Pancreas (tissue), 10 donors: ENCODE results near the gene DMRTC1. TPM values are rescaled to one million over a fixed set of nuclear protein-coding genes. Genes with fewer than 3 reads are reported as not detected.
"Not testable (repeated sequence)": the region's sequence is repeated elsewhere in the genome, so short reads cannot be mapped to it uniquely, and the experiment has no call there.

Source experiments
- ATAC-seq, 4 donors: fragments of 200-7000 bp; cut with Tn5 transposase; one replicate each; pipeline versions ENCODE4 v1.8.0 to v1.9.1; 2020; ENCODE audit warnings: mild to moderate bottlenecking in 4 of 4, moderate library complexity in 4 of 4
- DNase-seq, 6 donors: peaks; one replicate each; pipeline ENCODE4 v3.0.0-alpha.2; 2020
- FAIRE-seq: peaks from 2 replicates; lab custom pipeline; 2012; peaks lifted over from hg19 to GRCh38; lab: Jason Lieb, UNC
- H3K27ac ChIP-seq, 4 donors: fragments of 200-600 bp; sonication (generic); 1 replicate in 3 of 4; 2 replicates in 1 of 4; pipeline versions ENCODE4 v1.5.0 to v1.8.0; 2020
- H3K27me3 ChIP-seq, 4 donors: fragments of 200-600 bp; one replicate each; pipeline ENCODE4 v1.8.0; 2021
- H3K36me3 ChIP-seq, 3 donors: fragments of 200-600 bp; sonication (generic) in 1 of 3; one replicate each; pipeline versions ENCODE4 v1.5.0 to v1.8.0; 2020 to 2021
- H3K4me1 ChIP-seq, 3 donors: fragments of 200-600 bp; one replicate each; pipeline ENCODE4 v1.8.0; 2021
- H3K4me3 ChIP-seq, 4 donors: fragments of 200-600 bp; sonication (generic) in 2 of 4; one replicate each; pipeline versions ENCODE4 v1.5.0 to v1.8.0; 2020 to 2021
- H3K9me3 ChIP-seq, 4 donors: fragments of 200-600 bp; one replicate each; pipeline ENCODE4 v1.8.0; 2021
- WGBS, 2 donors: extraction: QIAGEN DNeasy Blood & Tissue Kit; methylation state at CpG; one replicate each; pipeline ENCODE4 v1.1.7; 2013; 5-methylcytosine and 5-hydroxymethylcytosine counted together
- intact Hi-C, 3 donors: fragments of 100-400 bp; cut with DNase I; formaldehyde crosslinking; loops; one replicate each; pipeline versions ENCODE4 v1.11.1 to v1.14.2; 2022
- polyA plus RNA-seq, 2 donors: library from polyadenylated mRNA; stranded (reverse); fragments of 200-250 nt; gene quantifications; one replicate each; pipeline ENCODE4 v1.2.3, GENCODE V29; 2013
- total RNA-seq, 6 donors: library from RNA; stranded (reverse); fragmentation: NEBNext Ultra II Directional in 4 of 6; extraction: Animal tissue kit (Norgen Biotek cat#: 25700) in 4 of 6; gene quantifications; one replicate each; pipeline versions ENCODE4 v1.2.1 to v1.2.4, GENCODE V29; 2021 to 2023
- donor health status: healthy with polysubstance abuse.
- donor health status: DM: no; HTN: no; CAD: no; lungs with moderate emphysema.
- donor health status: DM: no; HTN: no; CAD: no.
- donor health status: control.
- donor health status: control.
- donor health status: Bipolar disorder and iron deficiency.
- donor health status: DM: yes; HTN: yes; CAD: no.
- donor health status: DM: no; HTN: no; CAD: no.
- donor health status: DM: no; HTN: no; CAD: no.
- donor health status: DM: yes; HTN: yes; CAD: no.

The DMRTC1 gene, protein sequence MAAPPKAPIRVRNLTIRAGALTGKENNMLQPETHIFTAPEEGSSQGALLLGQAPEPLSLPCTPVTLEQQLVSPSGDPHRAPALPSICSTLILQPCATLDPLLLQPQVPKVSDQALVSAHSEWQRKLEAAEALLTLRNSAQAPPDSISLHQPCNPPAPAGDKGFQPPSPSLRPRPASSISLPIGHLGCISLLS
- total RNA-seq (1 to 10 TPM in 1 of 6 donors, under 1 TPM in 4, not detected in 1; 0.31 to 1.7 (median 0.82) TPM), polyA plus RNA-seq (under 1 TPM in 1 of 2 donors, not detected in 1; 0.66 TPM)

DNA sequence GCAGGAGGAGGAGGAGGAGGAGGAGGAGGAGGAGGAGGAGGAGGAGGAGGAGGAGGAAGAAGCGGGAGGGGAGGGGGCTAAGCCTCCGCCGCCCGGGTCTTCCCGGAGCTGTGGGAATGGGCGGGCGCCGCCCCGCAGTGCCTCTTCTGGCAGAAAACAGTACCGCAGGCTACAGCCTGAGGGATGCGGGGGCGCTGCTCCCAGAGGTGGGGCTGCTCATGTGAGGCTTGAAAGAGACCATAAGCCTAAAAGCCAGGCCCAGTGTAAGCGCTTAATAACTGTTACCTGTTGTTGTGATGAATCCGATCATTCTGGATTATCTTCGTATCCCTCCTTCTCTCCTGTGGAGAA, at the start of gene DMRTC1:
Gene DMRTC1 (minus strand): TSS at position 19 of the 351 bp plus-strand sequence. CDS start 68,143 bp downstream, outside the sequence.
- ATAC-seq = peak; percentile 82 to 95 (median 92)

DNA sequence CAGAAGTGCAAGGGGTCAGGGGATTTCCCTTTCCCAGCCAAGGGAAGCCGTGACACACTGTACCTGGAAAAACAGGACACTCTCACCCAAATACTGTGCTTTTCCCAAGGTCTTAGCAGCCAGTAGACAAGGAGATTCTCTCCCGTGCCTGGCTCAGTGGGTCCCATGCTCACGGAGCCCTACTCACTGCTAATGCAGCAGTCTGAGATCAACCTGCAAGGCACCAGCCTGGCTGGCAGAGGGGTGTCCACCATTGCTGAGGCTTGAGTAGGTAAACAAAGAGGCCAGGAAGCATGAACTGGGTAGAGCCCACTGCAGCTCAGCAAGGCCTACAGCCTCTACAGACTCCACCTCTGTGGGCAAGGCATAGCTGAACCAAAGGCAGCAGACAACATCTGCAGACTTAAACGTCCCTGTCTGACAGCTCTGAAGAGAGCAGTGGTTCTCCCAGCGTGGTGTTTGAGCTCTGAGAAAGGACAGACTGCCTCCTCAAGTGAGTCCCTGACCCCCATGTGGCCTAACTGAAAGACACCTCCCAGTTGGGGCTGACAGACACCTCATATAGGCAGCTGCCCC, 37.3 kb upstream of the DMRTC1 start:
- H3K27ac ChIP-seq, H3K27me3 ChIP-seq, H3K36me3 ChIP-seq, H3K4me3 ChIP-seq, FAIRE-seq, H3K9me3 ChIP-seq, ATAC-seq, H3K4me1 ChIP-seq, intact Hi-C loops: not testable (repeated sequence)
- WGBS, 2 donors = 38 to 39% methylated on average over 5 of the region's 5 CpGs
- peak in 1 of 6 donors; percentile 21 for DNase-seq

More for the DNA sequence above, at the start of gene DMRTC1:
- DNase-seq, H3K36me3 ChIP-seq, FAIRE-seq, intact Hi-C loops, H3K4me3 ChIP-seq, H3K27me3 ChIP-seq, H3K9me3 ChIP-seq, H3K27ac ChIP-seq, H3K4me1 ChIP-seq: not testable (repeated sequence)
- WGBS, 2 donors = no CpG with 5 or more reads among the region's 15 CpGs

DNA sequence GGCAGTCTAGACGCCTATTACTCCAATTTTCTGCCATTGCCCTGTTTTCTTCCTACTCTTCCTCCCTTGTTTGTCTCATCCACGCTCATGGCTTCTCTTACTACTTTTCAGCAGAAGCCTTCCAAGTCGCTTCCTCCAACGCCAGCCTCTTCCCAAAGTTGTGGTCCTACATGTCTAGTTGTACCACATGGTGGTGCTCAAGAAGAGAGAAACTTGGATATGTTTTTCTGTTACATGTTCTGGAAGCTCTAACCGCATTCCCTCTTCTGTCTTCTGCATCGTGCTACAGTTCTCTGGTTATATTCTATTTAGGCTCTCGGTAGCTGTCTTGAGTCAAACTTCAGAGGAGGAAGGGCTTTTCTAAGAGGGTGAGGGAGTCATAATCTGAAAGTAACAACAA, 31.2 kb upstream of the DMRTC1 start:
- ATAC-seq = peak in 2 of 4 donors; percentile 29 to 44
- FAIRE-seq = not testable (repeated sequence)
- WGBS, 2 donors = no CpG with 5 or more reads among the region's 7 CpGs

GRCh38 chrX:72971859-72972258, 28.2 kb upstream of the DMRTC1 start:
- H3K4me1 ChIP-seq, DNase-seq, H3K27me3 ChIP-seq, H3K4me3 ChIP-seq, H3K9me3 ChIP-seq, intact Hi-C loops, H3K27ac ChIP-seq, FAIRE-seq, H3K36me3 ChIP-seq: not testable (repeated sequence)
- ATAC-seq = peak; percentile 35 to 80 (median 62)
- no CpG with 5 or more reads among the region's 5 CpGs for whole genome bisulfite sequencing, 2 donors

More for the DNA sequence above, 31.2 kb upstream of the DMRTC1 start:
- H3K27ac ChIP-seq, H3K36me3 ChIP-seq, H3K27me3 ChIP-seq, intact Hi-C loops, DNase-seq, H3K4me1 ChIP-seq, H3K4me3 ChIP-seq, H3K9me3 ChIP-seq: not testable (repeated sequence)

DNA sequence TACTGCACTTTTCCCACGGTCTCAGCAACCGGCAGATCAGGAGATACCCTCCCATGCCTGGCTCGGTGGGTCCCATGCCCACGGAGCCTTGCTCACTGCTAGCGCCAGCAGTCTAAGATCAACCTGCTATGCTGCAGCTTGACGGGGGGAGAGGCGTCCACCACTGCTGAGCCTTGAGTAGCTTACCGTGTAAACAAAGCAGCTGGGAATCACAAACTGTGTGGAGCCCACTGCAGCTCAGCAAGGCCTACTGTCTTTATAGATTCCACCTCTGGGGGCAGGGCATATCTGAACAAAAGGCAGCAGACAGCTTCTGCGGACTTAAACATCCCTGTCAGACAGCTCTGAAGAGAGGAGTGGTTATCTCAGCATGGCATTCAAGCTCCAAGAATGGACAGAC, 16.3 kb upstream of the DMRTC1 start:
- H3K4me1 ChIP-seq, H3K4me3 ChIP-seq, H3K9me3 ChIP-seq, H3K36me3 ChIP-seq, intact Hi-C loops, FAIRE-seq, H3K27ac ChIP-seq, DNase-seq, H3K27me3 ChIP-seq: not testable (repeated sequence)
- peak in 1 of 4 donors; percentile 36 for ATAC-seq
- WGBS, 2 donors = no CpG with 5 or more reads among the region's 9 CpGs

DNA sequence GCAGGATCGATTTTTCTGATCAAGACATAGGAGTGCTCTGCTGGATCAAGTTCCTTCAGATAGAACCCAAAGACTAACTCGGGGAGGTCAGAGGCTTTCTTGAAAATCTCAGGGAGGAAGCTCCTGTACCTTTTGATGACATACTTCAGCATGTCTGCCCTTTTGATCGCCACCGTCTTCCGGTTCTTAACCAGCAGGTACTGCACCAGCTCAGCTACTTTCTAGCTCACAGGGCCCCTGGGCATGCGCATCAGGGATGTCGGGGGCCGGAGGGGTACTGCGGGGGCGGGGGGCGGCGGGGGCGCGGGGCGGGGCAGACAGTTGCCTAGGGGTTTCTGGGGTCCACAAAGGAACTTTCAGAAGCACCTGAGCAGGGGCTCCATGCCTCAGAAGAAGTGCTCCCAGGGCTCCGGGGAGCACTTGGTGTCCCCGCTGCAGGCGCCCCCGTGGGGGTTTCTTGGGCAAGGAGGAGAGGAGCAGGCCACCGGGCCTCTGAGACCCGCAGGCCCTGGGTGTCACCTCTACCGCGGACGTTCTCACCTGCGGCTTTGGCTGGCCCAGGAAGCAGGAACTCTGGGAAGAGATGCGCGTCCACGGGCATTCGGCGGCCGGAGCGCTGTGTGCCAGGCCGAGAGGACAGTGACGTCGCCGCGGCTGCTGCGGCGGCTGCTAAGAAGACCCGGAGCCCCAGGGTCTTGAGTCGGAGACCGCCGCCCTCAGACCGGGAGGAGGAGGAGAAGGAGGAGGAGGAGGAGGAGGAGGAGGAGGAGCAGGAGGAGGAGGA, 410 bp downstream of the DMRTC1 start:
- ATAC-seq = peak; percentile 83 to 88 (median 84)
- H3K4me1 ChIP-seq = not testable (repeated sequence)

GRCh38 chrX:72942272-72942671, 1.4 kb downstream of the DMRTC1 start:
- peak in 3 of 4 donors; percentile 14 to 35 (median 22) for ATAC-seq
- no CpG with 5 or more reads among the region's 6 CpGs for WGBS, 2 donors
- H3K36me3 ChIP-seq, H3K27ac ChIP-seq, FAIRE-seq, DNase-seq, intact Hi-C loops, H3K9me3 ChIP-seq, H3K4me3 ChIP-seq, H3K27me3 ChIP-seq, H3K4me1 ChIP-seq: not testable (repeated sequence)

More for the DNA sequence above, 410 bp downstream of the DMRTC1 start:
- no CpG with 5 or more reads among the region's 44 CpGs for WGBS, 2 donors
- FAIRE-seq, intact Hi-C loops, H3K4me3 ChIP-seq, DNase-seq, H3K9me3 ChIP-seq, H3K27me3 ChIP-seq, H3K27ac ChIP-seq, H3K36me3 ChIP-seq: not testable (repeated sequence)

DNA sequence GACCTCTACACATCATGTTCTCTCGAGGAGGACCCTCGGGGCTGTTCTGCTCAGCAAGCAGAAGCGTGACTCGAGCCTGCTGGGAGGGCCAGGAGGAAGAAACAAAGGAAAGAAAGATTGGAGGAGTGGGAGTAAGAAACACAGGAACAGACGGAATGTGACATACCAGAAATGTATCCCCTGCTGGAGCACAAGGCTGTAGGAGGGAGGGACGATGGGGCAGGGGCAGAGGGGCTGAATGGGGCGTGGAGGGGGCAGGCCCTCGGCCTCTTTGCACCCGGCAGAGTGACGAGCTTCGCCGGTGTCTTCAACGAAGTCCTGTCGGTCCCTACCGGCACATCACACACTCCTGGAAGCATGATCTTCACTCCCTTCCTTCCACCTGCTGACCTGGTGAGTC, 5.7 kb downstream of the DMRTC1 start, which contains the start of gene FAM236A:
Gene FAM236A (plus strand): TSS at position 301 of the 400 bp plus-strand sequence. CDS start 57 bp downstream, at position 358.
- not testable (repeated sequence) for H3K27ac ChIP-seq

DNA sequence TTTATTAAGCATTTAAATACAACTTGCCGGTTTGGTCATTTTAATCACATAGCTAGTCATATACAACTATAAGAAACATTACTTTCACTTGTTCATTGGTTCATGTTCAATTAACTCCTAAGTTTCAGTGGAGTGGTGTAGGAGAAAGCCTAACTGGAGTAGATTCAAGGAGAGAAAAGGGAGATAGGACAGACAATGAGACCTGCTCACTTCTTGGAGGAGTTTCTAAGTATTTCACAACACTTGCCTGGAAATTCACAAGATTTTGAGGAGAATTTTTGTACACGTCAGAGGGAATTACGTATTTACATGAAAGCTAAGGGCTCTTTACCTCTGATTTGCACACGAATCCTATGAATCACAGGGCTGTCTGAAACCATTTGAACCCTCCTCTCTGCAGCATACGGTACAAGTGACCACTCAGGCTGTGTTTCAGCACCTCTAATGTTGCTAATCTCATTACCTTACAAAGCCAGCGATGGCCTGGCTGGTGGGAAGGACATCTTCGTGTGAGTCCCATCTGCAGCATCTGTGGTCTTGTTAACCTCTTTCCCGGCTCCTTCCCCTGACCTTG, 6.7 kb downstream of the DMRTC1 start:
- not testable (repeated sequence) for H3K27ac ChIP-seq, ATAC-seq
- WGBS, 2 donors = no CpG with 5 or more reads among the region's 8 CpGs

More for the DNA sequence above, 5.7 kb downstream of the DMRTC1 start, which contains the start of gene FAM236A:
- H3K4me3 ChIP-seq, intact Hi-C loops, H3K36me3 ChIP-seq, H3K27me3 ChIP-seq, FAIRE-seq, H3K9me3 ChIP-seq, DNase-seq, ATAC-seq, H3K4me1 ChIP-seq: not testable (repeated sequence)
- no CpG with 5 or more reads among the region's 15 CpGs for WGBS, 2 donors

GRCh38 chrX:72936455-72936854, 7.2 kb downstream of the DMRTC1 start:
- WGBS, 2 donors = no CpG with 5 or more reads among the region's 7 CpGs
- peak; percentile 98 for FAIRE-seq
- ATAC-seq = peak in 3 of 4 donors; percentile 37 to 69 (median 58)
- H3K27me3 ChIP-seq, H3K27ac ChIP-seq, H3K36me3 ChIP-seq, H3K4me1 ChIP-seq, intact Hi-C loops, DNase-seq, H3K9me3 ChIP-seq, H3K4me3 ChIP-seq: not testable (repeated sequence)

More for the DNA sequence above, 6.7 kb downstream of the DMRTC1 start:
- H3K4me3 ChIP-seq, DNase-seq, H3K9me3 ChIP-seq, H3K4me1 ChIP-seq, intact Hi-C loops, H3K27me3 ChIP-seq, H3K36me3 ChIP-seq, FAIRE-seq: not testable (repeated sequence)

DNA sequence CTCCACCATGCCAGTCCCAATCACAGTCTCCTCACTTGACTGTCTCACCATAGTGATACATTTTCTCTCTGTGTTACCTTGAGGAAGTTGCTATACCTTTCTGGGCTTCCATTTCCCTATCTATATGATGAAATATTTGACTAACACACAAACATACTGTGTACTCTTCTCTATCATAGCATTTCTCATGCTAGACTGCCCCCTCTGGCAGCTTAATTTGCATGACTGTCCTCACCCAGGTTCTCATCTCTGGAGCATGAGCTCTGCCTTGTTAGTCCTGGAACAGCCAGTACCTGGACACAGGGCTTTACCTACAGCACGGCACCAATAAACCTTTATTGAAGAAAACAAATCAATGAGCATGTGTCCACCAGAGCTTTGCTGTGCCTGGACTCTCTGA, 11.4 kb downstream of the DMRTC1 start:
- FAIRE-seq, ATAC-seq: not testable (repeated sequence)

More for the DNA sequence above, 11.4 kb downstream of the DMRTC1 start:
- H3K27me3 ChIP-seq, H3K27ac ChIP-seq, intact Hi-C loops, H3K9me3 ChIP-seq, DNase-seq, H3K4me3 ChIP-seq, H3K36me3 ChIP-seq, H3K4me1 ChIP-seq: not testable (repeated sequence)
- no CpG with 5 or more reads among the region's 1 CpG for WGBS, 2 donors
